Heart right ventricle (tissue), 16 donors: ENCODE results near the gene IRF2BPL. TPM values are rescaled to one million over a fixed set of nuclear protein-coding genes. Genes with fewer than 3 reads are reported as not detected.

Experiments
- ATAC-seq, 8 donors: fragments of 200-7000 bp; cut with Tn5 transposase; one replicate each; pipeline ENCODE4 v1.9.1; 2020; ENCODE audit warnings: mild to moderate bottlenecking in 8 of 8, moderate library complexity in 8 of 8, moderate number of reproducible peaks in 1 of 8
- DNase-seq, 2 donors: peaks; one replicate each; pipeline ENCODE4 v3.0.0-alpha.2; 2020
- H3K27ac ChIP-seq, 10 donors: fragments of 200-600 bp; sonication (generic) in 2 of 10; one replicate each; pipeline versions ENCODE4 v1.5.0 to v1.8.0; 2020 to 2022; ENCODE audit warnings: mild to moderate bottlenecking in 3 of 10
- H3K27me3 ChIP-seq, 7 donors: fragments of 200-600 bp; one replicate each; pipeline ENCODE4 v1.8.0; 2021 to 2022; ENCODE audit warnings: mild to moderate bottlenecking in 2 of 7
- H3K36me3 ChIP-seq, 9 donors: fragments of 200-600 bp; sonication (generic) in 1 of 9; one replicate each; pipeline versions ENCODE4 v1.5.0 to v1.8.0; 2020 to 2022; ENCODE audit warnings: mild to moderate bottlenecking in 2 of 9
- H3K4me1 ChIP-seq, 9 donors: fragments of 200-600 bp; sonication (generic) in 1 of 9; one replicate each; pipeline versions ENCODE4 v1.5.0 to v1.8.0; 2020 to 2022; ENCODE audit warnings: mild to moderate bottlenecking in 4 of 9
- H3K4me3 ChIP-seq, 10 donors: fragments of 200-600 bp; sonication (generic) in 2 of 10; one replicate each; pipeline versions ENCODE4 v1.5.0 to v1.8.0; 2020 to 2022; ENCODE audit warnings: mild to moderate bottlenecking in 7 of 10, moderate library complexity in 2 of 10
- H3K9me3 ChIP-seq, 11 donors: fragments of 200-600 bp in 10 of 11; sonication (generic) in 2 of 11; one replicate each; pipeline versions ENCODE4 v1.5.0 to v1.8.0; 2013 to 2022; ENCODE audit warnings: mild to moderate bottlenecking in 2 of 11, control low read depth in 1 of 11, moderate library complexity in 1 of 11
- WGBS, 2 donors: extraction: QIAGEN DNeasy Blood & Tissue Kit; methylation state at CpG; one replicate each; pipeline ENCODE4 v1.1.7; 2013; ENCODE audit warnings: inconsistent platforms in 1 of 2; 5-methylcytosine and 5-hydroxymethylcytosine counted together
- intact Hi-C, 10 donors: fragments of 100-400 bp; cut with DNase I; formaldehyde crosslinking; loops; one replicate each; pipeline versions ENCODE4 v1.11.1 to v1.14.2; 2022
- polyA plus RNA-seq, 2 donors: library from polyadenylated mRNA; stranded (reverse); fragments of 200-250 nt; gene quantifications; one replicate each; pipeline ENCODE4 v1.2.3, GENCODE V29; 2013
- total RNA-seq, 10 donors: library from RNA; stranded (reverse); fragmentation: NEBNext Ultra II Directional in 3 of 10; extraction: Animal tissue kit (Norgen Biotek cat#: 25700) in 3 of 10; gene quantifications; one replicate each; pipeline versions ENCODE4 v1.2.1 to v1.2.4, GENCODE V29; 2021 to 2023
- TF ChIP-seq, protein P1 (sequence below), 9 donors: fragments of 200-600 bp; sonication (generic) in 2 of 9; IDR thresholded peaks; one replicate each; pipeline versions ENCODE4 v1.5.0 to v1.8.0; 2021 to 2022; ENCODE audit warnings: antibody characterized with exemption in 9 of 9, mild to moderate bottlenecking in 5 of 9, moderate library complexity in 1 of 9
- donor health status: Arrhythmogenic right ventricular cardiomyopathy.
- donor health status: ischemic (EF 13 %, LVEDD 7.1; RV severe dilation, severe dysfunction).
- donor health status: healthy with polysubstance abuse.
- donor health status: DM: no; HTN: yes; CAD: no.
- donor health status: DM: no; HTN: no; CAD: no.
- donor health status: ischemic (EF 25% LVEDD 6.9; RV normal size, moderate dysfunction).
- donor health status: ischemic (EF 25% LVEDD 5.7; RV mildly dilated, moderate dysfunction).
- donor health status: healthy.
- donor health status: DM: yes; HTN: yes; CAD: no.
- donor health status: Ischemic cardiomyopathy.
- donor health status: ischemic (EF 35%, LVEDD 5.7; RV mildly dilated, moderate dysfunction).
- donor health status: nonischemic (EF 11% LVEDD 7.7; RV severe dilation, severe dysfunction).
- donor health status: DM: yes; HTN: yes; CAD: no.
- donor health status: PGD.
- donor health status: ischemic (EF 29% LVEDD 5.4; RV normal size, mild dysfunction).
- donor health status: nonischemic (EF 23%, LVEDD 6.1; RV moderate dilation, normal function).

Gene IRF2BPL
- total and polyA plus RNA-seq, 12 donors, result 6.6 to 66.6 (median 34.7) TPM

DNA sequence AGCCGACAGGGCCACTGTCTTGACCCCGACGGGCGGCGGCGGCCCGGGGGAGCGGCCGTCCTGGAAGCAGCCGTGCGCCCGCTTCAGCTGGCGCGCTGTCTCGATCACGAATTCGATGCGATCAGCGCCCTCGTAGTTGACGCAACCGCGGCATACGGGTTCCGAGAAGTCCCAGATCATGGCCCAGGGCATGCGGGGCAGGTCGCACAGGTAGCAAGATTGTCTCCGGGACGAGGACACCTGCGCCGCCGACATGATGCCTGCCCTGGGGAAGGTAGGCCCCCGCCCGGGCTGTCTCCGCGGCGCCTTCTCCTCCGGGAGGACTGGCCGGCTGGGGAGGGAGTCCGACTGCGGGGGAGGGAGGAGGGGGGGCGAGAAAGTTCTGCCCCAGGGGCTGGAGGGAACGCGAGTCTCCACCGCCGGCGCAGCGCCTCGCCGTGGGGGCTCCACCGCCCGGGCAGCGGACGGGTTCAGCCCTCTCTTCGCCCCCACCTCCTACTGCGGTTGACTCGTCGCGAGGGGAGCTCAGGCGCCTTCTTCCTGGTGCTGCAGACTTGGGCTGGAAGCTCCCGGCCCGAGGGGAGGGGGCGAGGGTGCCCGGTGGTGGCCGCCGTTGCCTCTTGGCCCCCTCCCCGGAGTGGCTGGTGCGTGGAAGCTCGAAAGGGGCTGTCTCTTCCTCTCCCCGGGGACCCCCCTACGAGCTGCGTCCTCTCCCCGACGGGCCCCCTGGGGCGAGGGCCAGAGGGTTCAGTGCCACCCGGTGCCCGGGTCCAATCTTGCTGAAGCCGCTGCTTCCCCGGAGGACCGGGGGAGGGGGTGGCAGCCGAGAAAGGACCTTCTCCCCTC, 747 bp downstream of the IRF2BPL start:
- TF ChIP-seq, protein P1, sequence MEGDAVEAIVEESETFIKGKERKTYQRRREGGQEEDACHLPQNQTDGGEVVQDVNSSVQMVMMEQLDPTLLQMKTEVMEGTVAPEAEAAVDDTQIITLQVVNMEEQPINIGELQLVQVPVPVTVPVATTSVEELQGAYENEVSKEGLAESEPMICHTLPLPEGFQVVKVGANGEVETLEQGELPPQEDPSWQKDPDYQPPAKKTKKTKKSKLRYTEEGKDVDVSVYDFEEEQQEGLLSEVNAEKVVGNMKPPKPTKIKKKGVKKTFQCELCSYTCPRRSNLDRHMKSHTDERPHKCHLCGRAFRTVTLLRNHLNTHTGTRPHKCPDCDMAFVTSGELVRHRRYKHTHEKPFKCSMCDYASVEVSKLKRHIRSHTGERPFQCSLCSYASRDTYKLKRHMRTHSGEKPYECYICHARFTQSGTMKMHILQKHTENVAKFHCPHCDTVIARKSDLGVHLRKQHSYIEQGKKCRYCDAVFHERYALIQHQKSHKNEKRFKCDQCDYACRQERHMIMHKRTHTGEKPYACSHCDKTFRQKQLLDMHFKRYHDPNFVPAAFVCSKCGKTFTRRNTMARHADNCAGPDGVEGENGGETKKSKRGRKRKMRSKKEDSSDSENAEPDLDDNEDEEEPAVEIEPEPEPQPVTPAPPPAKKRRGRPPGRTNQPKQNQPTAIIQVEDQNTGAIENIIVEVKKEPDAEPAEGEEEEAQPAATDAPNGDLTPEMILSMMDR (IDR thresholded peaks at IDR 0.05), result peak in 6 of 9 donors; percentile 6 to 55 (median 28)
- Histone ChIP-seq H3K4me3 (peak overlapping the region; percentile 72 to 98 (median 85)), H3K27ac (peak overlapping the region; percentile 99 to 100 (median 100)), H3K4me1 (peaks cover 29 to 80% (median 73%) of the 10 kb centered on the region in 9 donors), H3K27me3 (no peaks in the 10 kb centered on the region), H3K36me3 (peaks cover 0 to 29% (median 0%) of the 10 kb centered on the region in 9 donors), H3K9me3 (no peaks in the 10 kb centered on the region)
- whole genome bisulfite sequencing, 2 donors, result 0 to 1% methylated on average over 78 to 81 of the region's 81 CpGs
- peak; percentile 28 to 60 (median 42) for ATAC-seq
- intact Hi-C loops, result loop anchor here (1.0 to 10.0 kb wide), 13 partner anchors 13 to 113 kb away; partner anchors contain the start of gene CIPC (in 1 of the 10)
- DNase-seq, result peak; percentile 81

DNA sequence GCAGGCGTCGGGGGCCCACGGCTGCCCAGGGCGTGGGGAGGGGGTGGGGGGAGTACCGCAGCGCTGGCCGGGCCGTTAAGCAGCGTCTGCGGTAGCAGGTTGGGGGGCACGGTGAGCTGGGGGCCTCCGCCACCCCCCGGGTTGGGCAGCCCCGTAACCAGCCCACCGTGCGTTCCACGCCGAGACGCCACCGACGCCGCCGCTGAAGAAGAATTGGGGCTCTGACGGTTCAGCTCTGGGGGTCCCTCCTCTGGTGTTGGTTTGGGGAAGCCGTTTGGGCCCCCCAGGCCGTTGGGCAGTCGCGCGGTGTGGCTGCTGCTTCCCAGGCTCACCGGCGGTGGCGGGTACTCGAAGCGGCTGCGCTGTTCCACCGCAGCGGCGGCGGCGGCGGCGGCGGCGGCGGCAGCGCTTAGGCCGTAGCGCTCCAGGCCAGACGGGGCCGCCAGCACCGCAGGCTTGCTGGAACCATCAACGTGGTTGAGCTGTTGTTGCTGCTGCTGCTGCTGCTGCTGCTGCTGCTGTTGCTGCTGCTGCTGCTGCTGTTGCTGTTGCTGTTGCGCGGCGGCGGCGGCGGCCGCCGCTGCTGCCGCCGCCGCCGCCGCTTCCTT, 1.5 kb downstream of the IRF2BPL start:
- ATAC-seq (peak in 2 of 8 donors; percentile 10 to 17), DNase-seq (peak; percentile 40 to 50)
- Histone ChIP-seq H3K36me3 (peaks cover 0 to 29% (median 0%) of the 10 kb centered on the region in 9 donors), H3K4me3 (peak overlapping the region; percentile 72 to 98 (median 85)), H3K4me1 (peaks cover 24 to 79% (median 71%) of the 10 kb centered on the region in 9 donors), H3K9me3 (no peaks in the 10 kb centered on the region), H3K27ac (peak overlapping the region; percentile 99 to 100 (median 100)), H3K27me3 (no peaks in the 10 kb centered on the region)
- intact Hi-C loops, result loop anchor here (2.0 to 10.0 kb wide), 7 partner anchors 62 to 112 kb away; partner anchors contain the start of gene CIPC (in 1 of the 10)
- 1 to 2% methylated on average over 63 to 65 of the region's 65 CpGs for WGBS, 2 donors
- TF ChIP-seq, protein P1 (IDR thresholded peaks at IDR 0.05), result peak in 4 of 9 donors; percentile 13 to 29 (median 26)

DNA sequence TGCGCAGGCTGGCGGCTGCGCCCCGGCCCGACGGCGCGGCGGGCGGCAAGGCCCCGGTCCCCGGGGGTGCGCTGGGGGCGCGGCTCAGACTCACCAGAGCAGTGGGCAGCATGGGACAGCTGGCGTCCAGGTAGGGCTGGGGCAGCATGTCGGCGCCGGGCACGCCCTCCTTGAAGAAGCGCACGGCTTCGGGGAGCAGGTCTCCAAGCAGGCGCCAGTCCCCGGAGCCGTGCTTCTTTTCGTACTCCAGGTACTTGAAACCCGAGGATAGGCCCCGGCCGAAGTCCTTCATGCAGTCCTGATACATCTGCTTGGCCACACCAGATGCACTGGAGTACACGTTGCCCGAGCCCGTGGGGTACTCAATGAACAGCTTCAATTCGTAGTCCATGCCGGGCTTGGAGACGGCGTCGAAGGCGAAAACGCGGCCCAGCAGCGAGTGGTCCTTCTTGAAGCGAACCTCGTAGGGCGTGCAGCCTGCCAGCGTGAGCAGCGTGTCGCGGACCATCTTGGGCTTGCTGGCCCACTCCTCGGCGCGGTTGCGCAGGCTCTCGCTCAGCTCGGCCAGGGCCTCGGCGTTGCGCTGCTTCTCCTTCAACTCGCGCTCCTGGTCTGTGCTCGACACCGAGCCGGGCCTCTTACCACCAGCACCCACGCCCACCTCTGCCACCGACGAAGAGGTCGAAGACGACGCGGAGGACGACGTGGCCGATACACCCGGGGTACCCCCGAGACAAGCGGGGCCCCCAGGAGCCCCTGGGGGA, 2.2 kb downstream of the IRF2BPL start:
- H3K9me3 ChIP-seq, result no peaks in the 10 kb centered on the region
- TF ChIP-seq, protein P1 (IDR thresholded peaks at IDR 0.05), result no peak
- WGBS, 2 donors, result 15 to 16% methylated on average over 76 of the region's 76 CpGs
- ATAC-seq, result peak in 2 of 8 donors; percentile 1 to 4
- peaks cover 0 to 29% (median 0%) of the 10 kb centered on the region in 9 donors for H3K36me3 ChIP-seq
- no peaks in the 10 kb centered on the region for H3K27me3 ChIP-seq
- H3K27ac ChIP-seq, result peak overlapping the region; percentile 99 to 100 (median 100)
- intact Hi-C loops, result loop anchor here (2.0 to 10.0 kb wide), 7 partner anchors 62 to 112 kb away; partner anchors contain the start of gene CIPC (in 1 of the 10)
- peak in 1 of 2 donors; percentile 52 for DNase-seq
- H3K4me3 ChIP-seq, result peak overlapping the region; percentile 72 to 98 (median 85)
- peaks cover 19 to 75% (median 64%) of the 10 kb centered on the region in 9 donors for H3K4me1 ChIP-seq
